HEK293 (cell line): ENCODE measurements around the gene SLAMF6.

Experiments
- CTCF ChIA-PET: fragments of 350-600 bp; formaldehyde crosslinking; extraction: SDS; loops from one replicate; lab custom pipeline; 2021; ENCODE audit warnings: antibody characterized with exemption; lab: Yijun Ruan, JAX
- POLR2A ChIA-PET: fragments of 300-600 bp; formaldehyde crosslinking; extraction: SDS; loops from one replicate; lab custom pipeline; 2020; ENCODE audit warnings: antibody characterized with exemption, inconsistent platforms; lab: Yijun Ruan, JAX
- H3K27ac ChIP-seq: fragments of 200-500 bp; sonication (Bioruptor generic); 2 replicates; pipeline ENCODE4 v1.5.1; 2014; ENCODE audit warnings: low read depth, low read length, control low read depth, inconsistent platforms; ENCODE audit errors: extremely low read depth
- H3K36me3 ChIP-seq, 2 experiments: fragments of 200-500 bp in 1 of 2; sonication (Bioruptor generic) in 1 of 2; 1 replicate in 1 of 2; 2 replicates in 1 of 2; pipeline ENCODE4 v1.5.1; 2014 to 2017; ENCODE audit warnings: inconsistent platforms in 2 of 2, low read length in 2 of 2; ENCODE audit not compliant: control insufficient read depth in 2 of 2, insufficient read depth in 1 of 2
- H3K4me1 ChIP-seq: fragments of 200-500 bp; sonication (Bioruptor generic); 2 replicates; pipeline ENCODE4 v1.5.1; 2014; ENCODE audit warnings: mild to moderate bottlenecking, low read length, inconsistent platforms; ENCODE audit not compliant: control insufficient read depth, insufficient read depth
- H3K4me3 ChIP-seq: 2 replicates; pipeline ENCODE4 v1.5.1; 2011; ENCODE audit warnings: low read depth, mild to moderate bottlenecking, control low read depth, low read length, moderate library complexity
- H3K9me3 ChIP-seq: fragments of 200-500 bp; sonication (Bioruptor generic); 2 replicates; pipeline ENCODE4 v1.5.1; 2014; ENCODE audit warnings: low read depth, low read length, inconsistent platforms; ENCODE audit not compliant: control insufficient read depth, insufficient read depth
- GLIS1 ChIP-seq: fragments of 450-650 bp; formaldehyde crosslinking; IDR thresholded peaks from 2 replicates; pipeline ENCODE4 v1.5.1; 2016; ENCODE audit warnings: missing biosample characterization, missing genetic modification characterization
- HIC1 ChIP-seq: fragments of 450-650 bp; formaldehyde crosslinking; IDR thresholded peaks from 2 replicates; pipeline ENCODE4 v1.5.1; 2016; ENCODE audit warnings: missing biosample characterization, missing genetic modification characterization
- IKZF3 ChIP-seq: fragments of 450-650 bp; IDR thresholded peaks from 2 replicates; pipeline ENCODE4 v1.5.0; 2018; ENCODE audit warnings: missing biosample characterization, mild to moderate bottlenecking, missing genetic modification characterization, moderate library complexity
- KLF1 ChIP-seq: fragments of 450-650 bp; formaldehyde crosslinking; IDR thresholded peaks from 2 replicates; pipeline ENCODE4 v1.5.1; 2016; ENCODE audit warnings: missing biosample characterization, missing genetic modification characterization
- KLF16 ChIP-seq: fragments of 450-650 bp; formaldehyde crosslinking; IDR thresholded peaks from 2 replicates; pipeline ENCODE4 v1.5.1; 2017; ENCODE audit warnings: missing biosample characterization, missing genetic modification characterization
- SCRT1 ChIP-seq: fragments of 450-650 bp; formaldehyde crosslinking; IDR thresholded peaks from 2 replicates; pipeline ENCODE4 v1.5.1; 2016; ENCODE audit warnings: missing biosample characterization, missing genetic modification characterization, borderline replicate concordance
- SP2 ChIP-seq: fragments of 450-650 bp; formaldehyde crosslinking; IDR thresholded peaks from 2 replicates; pipeline ENCODE4 v1.5.1; 2016; ENCODE audit warnings: missing biosample characterization, missing genetic modification characterization
- SP3 ChIP-seq: fragments of 450-650 bp; formaldehyde crosslinking; IDR thresholded peaks from 2 replicates; pipeline ENCODE4 v1.5.1; 2016; ENCODE audit warnings: missing biosample characterization, missing genetic modification characterization
- SP7 ChIP-seq: fragments of 450-650 bp; formaldehyde crosslinking; IDR thresholded peaks from 2 replicates; pipeline ENCODE4 v1.5.1; 2016; ENCODE audit warnings: missing biosample characterization, missing genetic modification characterization
- ZBTB48 ChIP-seq: fragments of 450-650 bp; formaldehyde crosslinking; IDR thresholded peaks from 2 replicates; pipeline ENCODE4 v1.5.1; 2016; ENCODE audit warnings: missing biosample characterization, missing genetic modification characterization
- ZBTB8A ChIP-seq: fragments of 450-650 bp; formaldehyde crosslinking; IDR thresholded peaks from 2 replicates; pipeline ENCODE4 v1.5.1; 2016; ENCODE audit warnings: missing biosample characterization, missing genetic modification characterization
- ZFHX2 ChIP-seq: fragments of 450-650 bp; formaldehyde crosslinking; conservative IDR thresholded peaks from 2 replicates; pipeline ENCODE4 v1.5.1; 2016; ENCODE audit warnings: missing biosample characterization, missing genetic modification characterization
- ZFP69B ChIP-seq: fragments of 450-650 bp; formaldehyde crosslinking; IDR thresholded peaks from 2 replicates; pipeline ENCODE4 v1.5.1; 2016; ENCODE audit warnings: missing biosample characterization, missing genetic modification characterization
- ZNF10 ChIP-seq: fragments of 450-650 bp; formaldehyde crosslinking; IDR thresholded peaks from 2 replicates; pipeline ENCODE4 v1.5.1; 2017; ENCODE audit warnings: missing biosample characterization, missing genetic modification characterization
- ZNF155 ChIP-seq: fragments of 450-650 bp; formaldehyde crosslinking; IDR thresholded peaks from 2 replicates; pipeline ENCODE4 v1.5.1; 2016; ENCODE audit warnings: missing biosample characterization, missing genetic modification characterization
- ZNF19 ChIP-seq: fragments of 450-650 bp; formaldehyde crosslinking; IDR thresholded peaks from 2 replicates; pipeline ENCODE4; 2016; ENCODE audit warnings: missing biosample characterization, missing genetic modification characterization, low read depth
- ZNF37A ChIP-seq: fragments of 450-650 bp; IDR thresholded peaks from 2 replicates; pipeline ENCODE4 v1.5.1; 2018; ENCODE audit warnings: missing biosample characterization, missing genetic modification characterization
- ZNF391 ChIP-seq: fragments of 450-650 bp; formaldehyde crosslinking; IDR thresholded peaks from 2 replicates; pipeline ENCODE4 v1.5.1; 2016; ENCODE audit warnings: low read depth, missing biosample characterization, missing genetic modification characterization, borderline replicate concordance
- ZNF394 ChIP-seq: fragments of 450-650 bp; formaldehyde crosslinking; IDR thresholded peaks from 2 replicates; pipeline ENCODE4 v1.5.1; 2016; ENCODE audit warnings: missing biosample characterization, missing genetic modification characterization, mild to moderate bottlenecking, moderate library complexity, borderline replicate concordance
- ZNF426 ChIP-seq: fragments of 450-650 bp; formaldehyde crosslinking; IDR thresholded peaks from 2 replicates; pipeline ENCODE4 v1.5.1; 2017; ENCODE audit warnings: missing biosample characterization, missing genetic modification characterization, mild to moderate bottlenecking, inconsistent platforms, moderate library complexity
- ZNF473 ChIP-seq: fragments of 450-650 bp; formaldehyde crosslinking; IDR thresholded peaks from 2 replicates; pipeline ENCODE4 v1.5.1; 2017; ENCODE audit warnings: missing biosample characterization, missing genetic modification characterization
- ZNF514 ChIP-seq: fragments of 450-650 bp; formaldehyde crosslinking; IDR thresholded peaks from 2 replicates; pipeline ENCODE4 v1.5.1; 2016; ENCODE audit warnings: missing biosample characterization, missing genetic modification characterization
- ZNF521 ChIP-seq: fragments of 450-650 bp; formaldehyde crosslinking; IDR thresholded peaks from 2 replicates; pipeline ENCODE4 v1.5.1; 2017; ENCODE audit warnings: missing biosample characterization, mild to moderate bottlenecking, missing genetic modification characterization
- ZNF555 ChIP-seq: fragments of 450-650 bp; formaldehyde crosslinking; conservative IDR thresholded peaks from 2 replicates; pipeline ENCODE4 v1.5.1; 2017; ENCODE audit warnings: missing biosample characterization, mild to moderate bottlenecking, missing genetic modification characterization, inconsistent platforms
- ZNF610 ChIP-seq: fragments of 450-650 bp; formaldehyde crosslinking; IDR thresholded peaks from 2 replicates; pipeline ENCODE4 v1.5.1; 2016; ENCODE audit warnings: missing biosample characterization, missing genetic modification characterization, borderline replicate concordance
- ZNF654 ChIP-seq: fragments of 450-650 bp; formaldehyde crosslinking; IDR thresholded peaks from 2 replicates; pipeline ENCODE4 v1.5.1; 2016; ENCODE audit warnings: low read depth, missing biosample characterization, missing genetic modification characterization
- ZNF658 ChIP-seq: fragments of 450-650 bp; formaldehyde crosslinking; IDR thresholded peaks from 2 replicates; pipeline ENCODE4; 2016; ENCODE audit warnings: missing biosample characterization, missing genetic modification characterization
- ZNF768 ChIP-seq: fragments of 450-650 bp; formaldehyde crosslinking; IDR thresholded peaks from 2 replicates; pipeline ENCODE4 v1.5.1; 2018; ENCODE audit warnings: missing biosample characterization, mild to moderate bottlenecking, missing genetic modification characterization
- TF ChIP-seq, protein P1 (sequence below): fragments of 450-650 bp; formaldehyde crosslinking; conservative IDR thresholded peaks from 2 replicates; pipeline ENCODE4 v1.5.1; 2016; ENCODE audit warnings: low read depth, missing biosample characterization, missing genetic modification characterization
- TF ChIP-seq, protein P2 (sequence below): fragments of 450-650 bp; formaldehyde crosslinking; IDR thresholded peaks from 2 replicates; pipeline ENCODE4 v1.5.1; 2017; ENCODE audit warnings: missing biosample characterization, missing genetic modification characterization

SLAMF6 gene

DNA sequence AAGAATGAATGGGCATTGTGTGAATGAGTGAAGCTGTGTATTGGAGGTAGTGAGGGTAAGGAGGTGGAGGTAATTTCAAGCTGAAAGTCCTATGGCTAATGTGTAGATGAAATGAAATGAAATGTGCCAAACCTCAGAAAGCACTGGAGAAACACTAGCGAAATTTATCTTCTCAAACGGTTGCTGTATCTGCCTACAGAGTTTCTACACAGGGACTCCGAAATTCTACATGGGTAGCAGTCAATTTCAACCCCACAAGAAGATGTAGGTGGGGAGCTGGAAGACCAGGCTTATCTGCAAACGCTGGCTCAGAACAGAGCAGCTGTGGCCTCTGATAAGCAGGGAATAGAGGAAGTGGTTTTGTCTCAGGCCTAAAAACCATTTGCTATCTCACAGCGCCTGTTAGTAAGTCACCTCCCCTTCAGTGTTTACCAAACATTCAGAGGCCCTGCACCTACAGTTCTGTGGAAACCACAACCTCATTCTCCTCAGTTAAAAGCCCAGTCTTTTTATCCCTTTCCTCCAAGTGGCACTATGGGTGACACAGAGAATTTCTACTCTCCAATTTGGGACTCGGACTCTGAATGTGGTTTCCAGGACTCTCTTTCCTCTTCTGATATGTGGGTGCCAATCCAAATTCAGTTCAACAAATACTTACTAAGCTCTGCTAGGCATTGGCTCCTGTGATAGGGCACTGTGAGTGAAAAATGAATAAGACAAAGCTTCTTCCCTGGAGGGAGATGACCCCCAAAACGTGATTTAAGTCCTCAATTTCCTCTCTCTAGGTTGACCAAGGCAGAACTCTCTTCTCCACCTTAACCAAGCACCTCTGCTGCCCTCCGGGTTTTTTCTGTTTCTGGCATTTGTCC is 17.2 kb upstream of the SLAMF6 start:
- H3K4me1 ChIP-seq, result no peaks in the 10 kb centered on the region
- no peak overlapping the region for H3K27ac ChIP-seq
- CTCF ChIA-PET, result interaction anchor here (0.6 to 1.3 kb wide), 3 partner anchors 9 to 185 kb away, joined by 3 to 4 read pairs (median 3); no protein-coding TSS in a partner anchor

DNA sequence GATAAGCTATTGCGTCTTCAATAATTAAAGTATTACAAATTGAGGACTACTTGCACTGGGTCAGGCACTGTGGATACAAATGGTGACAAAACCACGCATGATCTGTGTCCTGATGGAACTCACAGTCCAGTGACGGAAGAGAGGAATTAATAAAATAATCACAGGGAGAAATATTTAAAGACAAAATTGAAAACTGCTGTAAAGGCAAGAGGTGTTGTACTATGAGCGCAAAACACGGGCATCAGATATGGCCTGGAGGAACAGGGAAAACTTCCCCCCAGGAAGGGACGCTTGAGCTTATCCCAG is 16.6 kb upstream of the SLAMF6 start:
- POLR2A ChIA-PET, result no interaction called here
- H3K4me3 ChIP-seq, result no peak overlapping the region
- H3K27ac ChIP-seq, result no peak overlapping the region
- H3K36me3 ChIP-seq, result no peaks in the 10 kb centered on the region
- no peaks in the 10 kb centered on the region for H3K4me1 ChIP-seq
- CTCF ChIA-PET, result interaction anchor here (1.2 to 1.3 kb wide), 2 partner anchors 10 to 186 kb away, joined by 3 to 4 read pairs; no protein-coding TSS in a partner anchor
- H3K9me3 ChIP-seq, result no peaks in the 10 kb centered on the region
- TF ChIP-seq ZNF610 (tag by site-specific recombination), result no peak
- no peak for TF ChIP-seq KLF16 (tag by site-specific recombination)
- TF ChIP-seq KLF1 (tag by site-specific recombination), result no peak
- no peak for TF ChIP-seq ZNF514 (tag by site-specific recombination)
- no peak for TF ChIP-seq SCRT1 (tag by site-specific recombination)
- TF ChIP-seq ZNF426 (tag by site-specific recombination), result no peak
- TF ChIP-seq ZNF19 (tag by site-specific recombination), result no peak
- TF ChIP-seq ZNF37A (tag by site-specific recombination), result no peak
- no peak for TF ChIP-seq ZNF394 (tag by site-specific recombination)
- no peak for TF ChIP-seq HIC1
- no peak for TF ChIP-seq ZFHX2
- no peak for TF ChIP-seq ZBTB8A (tag by site-specific recombination)
- no peak for TF ChIP-seq ZNF768 (tag by site-specific recombination)
- TF ChIP-seq ZFP69B (tag by site-specific recombination), result no peak
- TF ChIP-seq SP7 (tag by site-specific recombination), result no peak

More for the DNA sequence above, 17.2 kb upstream of the SLAMF6 start:
- POLR2A ChIA-PET, result no interaction called here
- no peaks in the 10 kb centered on the region for H3K36me3 ChIP-seq
- no peaks in the 10 kb centered on the region for H3K9me3 ChIP-seq
- TF ChIP-seq, protein P1, sequence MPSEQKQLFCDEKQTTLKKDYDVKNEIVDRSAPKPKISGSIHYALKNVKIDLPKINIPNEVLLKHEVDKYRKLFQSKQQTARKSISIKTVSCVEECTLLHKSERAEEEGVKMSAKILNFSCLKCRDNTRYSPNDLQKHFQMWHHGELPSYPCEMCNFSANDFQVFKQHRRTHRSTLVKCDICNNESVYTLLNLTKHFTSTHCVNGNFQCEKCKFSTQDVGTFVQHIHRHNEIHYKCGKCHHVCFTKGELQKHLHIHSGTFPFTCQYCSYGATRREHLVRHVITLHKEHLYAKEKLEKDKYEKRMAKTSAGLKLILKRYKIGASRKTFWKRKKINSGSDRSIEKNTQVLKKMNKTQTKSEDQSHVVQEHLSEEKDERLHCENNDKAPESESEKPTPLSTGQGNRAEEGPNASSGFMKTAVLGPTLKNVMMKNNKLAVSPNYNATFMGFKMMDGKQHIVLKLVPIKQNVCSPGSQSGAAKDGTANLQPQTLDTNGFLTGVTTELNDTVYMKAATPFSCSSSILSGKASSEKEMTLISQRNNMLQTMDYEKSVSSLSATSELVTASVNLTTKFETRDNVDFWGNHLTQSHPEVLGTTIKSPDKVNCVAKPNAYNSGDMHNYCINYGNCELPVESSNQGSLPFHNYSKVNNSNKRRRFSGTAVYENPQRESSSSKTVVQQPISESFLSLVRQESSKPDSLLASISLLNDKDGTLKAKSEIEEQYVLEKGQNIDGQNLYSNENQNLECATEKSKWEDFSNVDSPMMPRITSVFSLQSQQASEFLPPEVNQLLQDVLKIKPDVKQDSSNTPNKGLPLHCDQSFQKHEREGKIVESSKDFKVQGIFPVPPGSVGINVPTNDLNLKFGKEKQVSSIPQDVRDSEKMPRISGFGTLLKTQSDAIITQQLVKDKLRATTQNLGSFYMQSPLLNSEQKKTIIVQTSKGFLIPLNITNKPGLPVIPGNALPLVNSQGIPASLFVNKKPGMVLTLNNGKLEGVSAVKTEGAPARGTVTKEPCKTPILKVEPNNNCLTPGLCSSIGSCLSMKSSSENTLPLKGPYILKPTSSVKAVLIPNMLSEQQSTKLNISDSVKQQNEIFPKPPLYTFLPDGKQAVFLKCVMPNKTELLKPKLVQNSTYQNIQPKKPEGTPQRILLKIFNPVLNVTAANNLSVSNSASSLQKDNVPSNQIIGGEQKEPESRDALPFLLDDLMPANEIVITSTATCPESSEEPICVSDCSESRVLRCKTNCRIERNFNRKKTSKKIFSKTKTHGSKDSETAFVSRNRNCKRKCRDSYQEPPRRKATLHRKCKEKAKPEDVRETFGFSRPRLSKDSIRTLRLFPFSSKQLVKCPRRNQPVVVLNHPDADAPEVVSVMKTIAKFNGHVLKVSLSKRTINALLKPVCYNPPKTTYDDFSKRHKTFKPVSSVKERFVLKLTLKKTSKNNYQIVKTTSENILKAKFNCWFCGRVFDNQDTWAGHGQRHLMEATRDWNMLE, result no peak
- no peak for TF ChIP-seq ZNF658
- no peak for TF ChIP-seq SP2
- no peak for TF ChIP-seq ZBTB48 (tag by site-specific recombination)
- no peak for TF ChIP-seq GLIS1 (tag by site-specific recombination)
- TF ChIP-seq ZNF555 (tag by site-specific recombination), result no peak
- TF ChIP-seq ZNF10 (tag by site-specific recombination), result no peak
- no peak for TF ChIP-seq ZNF155 (tag by site-specific recombination)
- TF ChIP-seq ZNF391, result no peak
- TF ChIP-seq ZNF521 (tag by site-specific recombination), result no peak
- TF ChIP-seq SP3 (tag by site-specific recombination), result no peak
- TF ChIP-seq, protein P2, sequence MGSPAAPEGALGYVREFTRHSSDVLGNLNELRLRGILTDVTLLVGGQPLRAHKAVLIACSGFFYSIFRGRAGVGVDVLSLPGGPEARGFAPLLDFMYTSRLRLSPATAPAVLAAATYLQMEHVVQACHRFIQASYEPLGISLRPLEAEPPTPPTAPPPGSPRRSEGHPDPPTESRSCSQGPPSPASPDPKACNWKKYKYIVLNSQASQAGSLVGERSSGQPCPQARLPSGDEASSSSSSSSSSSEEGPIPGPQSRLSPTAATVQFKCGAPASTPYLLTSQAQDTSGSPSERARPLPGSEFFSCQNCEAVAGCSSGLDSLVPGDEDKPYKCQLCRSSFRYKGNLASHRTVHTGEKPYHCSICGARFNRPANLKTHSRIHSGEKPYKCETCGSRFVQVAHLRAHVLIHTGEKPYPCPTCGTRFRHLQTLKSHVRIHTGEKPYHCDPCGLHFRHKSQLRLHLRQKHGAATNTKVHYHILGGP (tag by site-specific recombination), result no peak
- TF ChIP-seq ZNF473 (tag by site-specific recombination), result no peak
- no peak for TF ChIP-seq IKZF3 (tag by site-specific recombination)
- no peak for TF ChIP-seq ZNF654
- no peak overlapping the region for H3K4me3 ChIP-seq
